RCC 7860 (cell line): Measurements from ENCODE around the gene TP73.
A peak's percentile ranks its signal among the peaks of the same experiment; 100 is the strongest.

ENCODE experiments used
- DNase-seq: peaks from one replicate; pipeline ENCODE4 v3.0.0-alpha.2; 2015; ENCODE audit warnings: low spot score
- FAIRE-seq: peaks from 2 replicates; lab custom pipeline; 2012; peaks lifted over from hg19 to GRCh38; lab: Jason Lieb, UNC

TP73 gene

DNA sequence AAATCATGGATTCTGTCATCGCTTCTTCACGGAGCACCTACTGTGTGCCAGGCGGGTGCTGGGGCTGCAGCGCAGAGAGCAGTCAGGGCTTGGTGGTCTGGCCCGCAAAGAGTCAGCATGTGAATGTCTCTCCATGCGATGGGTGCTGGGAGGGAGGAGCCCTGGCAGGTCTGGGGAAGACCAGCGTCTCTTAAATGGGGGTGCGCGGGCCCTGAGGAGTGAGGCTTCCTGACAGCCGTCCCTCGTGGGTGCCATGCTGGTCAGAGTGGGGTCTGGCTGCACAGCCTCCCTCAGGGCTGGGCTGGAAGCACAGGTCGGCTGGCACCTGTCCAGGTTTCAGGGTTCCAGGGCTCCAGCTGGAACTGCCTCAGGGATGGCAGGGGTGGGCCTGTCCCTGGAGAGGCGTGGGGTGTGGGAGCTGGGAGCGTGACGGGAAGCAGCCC lies 18.5 kb downstream of the TP73 start:
- no peak for DNase-seq

DNA sequence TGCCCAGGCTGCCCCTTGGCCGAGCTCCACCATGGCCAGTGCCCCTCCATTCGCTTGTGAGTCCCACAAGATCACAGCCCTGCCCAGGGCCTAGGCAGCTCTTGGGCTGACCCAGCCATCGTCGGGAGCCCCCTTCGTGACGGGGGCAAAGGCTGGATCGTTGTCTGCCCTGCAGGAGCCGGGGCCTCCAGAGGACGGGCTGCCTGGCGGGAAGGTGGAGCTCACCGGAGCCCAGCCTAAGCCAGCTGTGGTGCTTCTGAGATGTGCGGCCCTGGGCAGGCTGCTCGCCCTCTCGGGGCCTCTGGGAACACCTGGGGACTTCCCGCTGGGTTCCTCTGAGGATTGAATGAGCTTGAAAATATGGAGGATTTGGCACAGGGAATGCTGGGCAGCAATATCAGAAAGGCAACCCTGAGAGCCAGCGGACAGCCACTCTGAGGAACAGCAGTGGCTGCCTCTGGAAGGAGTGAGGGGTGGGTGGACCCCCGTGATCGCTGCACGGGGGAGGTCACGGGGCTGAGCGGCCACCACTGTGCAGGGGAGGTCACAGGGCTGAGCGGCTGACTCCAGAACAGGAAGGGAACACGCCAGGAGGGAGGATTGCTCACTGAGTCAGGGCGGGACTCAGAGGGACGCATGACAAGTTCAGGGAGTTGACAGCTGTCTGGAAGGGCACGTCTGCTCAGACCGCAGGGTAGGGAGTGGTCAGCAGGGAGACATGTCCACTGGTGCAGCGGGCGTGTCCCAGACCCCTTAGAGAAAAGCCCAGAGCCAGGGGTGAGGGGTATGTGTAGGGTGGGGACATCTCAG lies 19.3 kb downstream of the TP73 start:
- DNase-seq, result peak; percentile 76
- peak; percentile 16 for FAIRE-seq

More for the DNA sequence above, 18.5 kb downstream of the TP73 start:
- no peak for FAIRE-seq

DNA sequence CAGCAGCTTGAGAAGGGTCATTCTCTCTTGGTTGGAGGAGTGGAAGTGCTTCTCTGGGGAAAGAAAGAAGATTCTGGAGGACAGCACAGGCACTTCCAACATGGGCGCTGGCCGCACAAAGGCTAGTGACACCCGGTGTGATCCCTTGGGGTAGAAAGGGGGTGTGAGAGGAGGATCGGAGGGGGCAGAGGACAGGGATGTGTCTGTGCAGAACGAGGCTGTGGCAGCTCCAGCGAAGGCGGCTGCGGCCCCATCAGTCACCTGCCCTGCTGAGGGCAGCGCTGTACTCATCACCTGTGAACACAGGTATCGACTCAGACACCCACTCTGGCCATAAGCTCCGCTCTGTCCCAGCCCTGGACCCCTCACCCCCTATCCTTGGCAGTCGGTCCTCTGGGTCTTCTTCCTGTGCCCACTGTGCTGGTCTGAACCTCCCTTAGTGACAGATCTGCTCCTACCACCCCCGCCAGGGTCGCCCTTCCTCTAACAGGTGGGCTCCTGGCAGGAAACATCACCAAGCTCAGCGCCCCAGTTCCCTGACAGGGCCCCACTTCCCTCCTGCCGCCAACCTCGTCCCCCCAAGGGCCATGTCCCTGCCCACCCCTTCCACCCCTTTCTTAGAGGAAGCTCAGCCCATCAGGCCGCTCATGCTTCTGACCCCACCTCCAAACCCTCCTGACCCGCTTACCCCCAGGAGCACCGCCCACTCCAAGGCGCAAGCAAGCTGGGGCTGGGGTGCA lies 20.1 kb downstream of the TP73 start:
- no peak for FAIRE-seq
- no peak for DNase-seq

DNA sequence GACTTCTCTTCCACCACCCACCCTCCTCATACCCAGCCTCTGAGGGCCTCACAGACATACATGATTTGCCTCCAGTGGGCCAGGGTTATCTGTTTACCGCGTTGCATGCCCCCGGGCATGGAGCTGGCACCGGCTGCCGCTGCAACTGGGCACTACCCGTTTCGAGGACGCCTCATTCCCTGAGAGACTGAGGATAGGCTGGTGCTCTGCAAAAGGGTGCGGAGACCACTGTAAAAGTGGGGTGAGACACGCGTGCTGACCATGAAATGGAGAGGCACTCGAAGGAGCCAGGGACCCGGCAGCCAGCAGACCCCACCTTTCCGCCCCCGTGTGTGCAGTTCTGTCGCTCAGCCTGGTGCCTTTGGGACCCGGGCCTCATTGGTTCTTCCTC lies 20.6 kb downstream of the TP73 start:
- FAIRE-seq (no peak), DNase-seq (no peak)

DNA sequence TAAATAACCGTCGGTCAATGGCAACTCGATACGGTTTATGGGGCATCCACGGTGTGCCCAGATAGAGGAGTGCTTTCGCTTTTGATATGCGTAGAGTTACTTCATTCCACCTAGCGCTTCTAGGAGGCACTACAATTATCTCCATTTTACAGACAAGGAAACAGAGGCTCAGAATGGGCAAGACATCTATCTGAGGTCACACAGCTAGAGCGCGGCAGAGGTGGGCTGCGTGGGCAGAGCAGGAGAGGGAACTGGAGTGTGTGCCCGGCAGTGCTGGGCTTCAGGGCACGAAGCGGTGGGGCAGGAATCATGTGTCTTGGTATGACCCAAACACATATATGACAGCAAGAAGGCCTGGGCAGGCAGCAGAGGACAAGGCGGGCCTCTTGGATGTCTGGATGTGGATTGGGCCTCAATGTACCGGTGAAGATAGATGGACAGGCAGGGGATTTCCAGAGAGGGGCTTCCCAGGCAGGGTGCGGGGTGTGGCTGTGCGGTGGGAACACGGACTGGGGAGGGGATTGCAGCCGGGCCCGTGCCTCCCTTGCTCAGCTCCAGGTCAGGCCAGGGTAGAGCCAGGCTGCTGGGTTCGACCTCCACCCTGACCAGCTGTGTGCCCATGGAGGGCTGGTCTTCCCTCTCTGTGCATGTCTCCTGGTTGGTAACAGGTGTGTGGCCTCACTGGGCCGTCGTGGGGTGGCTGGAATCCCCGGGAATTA lies 21.2 kb downstream of the TP73 start:
- DNase-seq, result no peak
- no peak for FAIRE-seq

DNA sequence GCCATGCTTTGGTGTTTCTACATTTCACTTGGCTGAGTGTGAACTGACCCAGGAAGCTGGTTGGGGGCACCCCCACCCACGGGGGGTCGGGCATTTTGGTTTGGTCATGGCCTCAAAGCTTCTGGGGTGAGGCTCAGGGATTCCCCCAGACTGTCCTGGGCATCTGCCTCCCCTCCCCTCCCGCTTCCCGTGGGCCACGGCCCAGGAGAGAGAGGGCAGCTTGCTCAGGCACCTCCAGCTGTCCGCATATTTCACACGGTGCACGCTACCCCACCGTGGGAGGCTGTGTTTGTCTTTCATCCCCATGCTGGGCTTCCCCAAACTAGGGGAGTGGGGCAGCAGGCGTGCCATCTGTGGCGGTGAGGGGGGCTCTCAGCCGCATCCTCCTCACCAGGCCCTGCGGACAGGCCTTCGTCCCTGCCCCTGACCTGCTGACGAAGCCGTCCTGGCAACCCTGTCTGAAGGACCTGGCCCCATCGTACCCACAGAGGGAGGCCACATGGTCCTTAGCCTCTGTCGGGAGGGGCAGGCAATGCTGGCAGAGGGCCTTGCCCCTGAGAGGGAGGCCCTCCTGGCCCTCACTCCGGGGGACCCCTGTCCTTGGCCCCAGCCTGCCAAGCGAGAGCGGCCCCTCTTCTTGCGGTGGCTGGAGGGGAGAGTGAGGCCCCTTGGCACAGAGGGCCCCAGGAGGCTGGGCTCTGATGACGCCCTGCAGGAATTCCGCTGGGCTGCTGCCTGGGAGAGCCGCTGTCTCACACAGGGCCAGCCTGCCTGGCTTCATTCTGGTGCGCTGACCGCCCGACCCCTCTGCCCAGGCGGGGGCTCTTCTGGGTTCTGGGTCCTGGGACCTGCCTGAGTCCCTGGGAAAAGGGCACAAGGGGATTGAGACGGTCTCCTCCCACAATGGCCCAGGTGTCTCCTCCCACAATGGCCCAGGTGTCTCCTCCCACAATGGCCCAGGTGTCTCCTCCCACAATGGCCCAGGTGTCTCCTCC lies 22.1 kb downstream of the TP73 start:
- FAIRE-seq (no peak), DNase-seq (no peak)

DNA sequence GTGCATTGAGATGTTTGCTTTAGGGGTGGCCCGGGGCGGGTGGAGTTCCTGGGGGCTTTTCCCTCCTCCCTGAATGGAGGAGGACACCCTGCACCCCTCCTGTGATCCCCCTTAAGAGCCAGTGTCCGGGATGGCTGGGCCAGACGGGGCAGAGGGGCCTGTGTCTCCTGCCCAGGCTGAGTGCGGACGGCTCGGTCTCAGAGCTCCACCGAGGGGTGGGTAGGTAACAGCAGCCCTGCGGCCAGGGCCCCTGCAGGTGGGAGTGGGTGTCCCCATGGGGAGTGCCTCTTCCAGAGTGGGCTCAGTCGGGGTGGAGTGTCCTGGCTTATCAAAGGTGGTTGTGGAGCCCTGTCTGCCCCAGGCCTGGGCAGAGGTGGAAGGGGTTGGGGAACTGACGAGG lies 23.1 kb downstream of the TP73 start:
- no peak for DNase-seq
- FAIRE-seq, result no peak

DNA sequence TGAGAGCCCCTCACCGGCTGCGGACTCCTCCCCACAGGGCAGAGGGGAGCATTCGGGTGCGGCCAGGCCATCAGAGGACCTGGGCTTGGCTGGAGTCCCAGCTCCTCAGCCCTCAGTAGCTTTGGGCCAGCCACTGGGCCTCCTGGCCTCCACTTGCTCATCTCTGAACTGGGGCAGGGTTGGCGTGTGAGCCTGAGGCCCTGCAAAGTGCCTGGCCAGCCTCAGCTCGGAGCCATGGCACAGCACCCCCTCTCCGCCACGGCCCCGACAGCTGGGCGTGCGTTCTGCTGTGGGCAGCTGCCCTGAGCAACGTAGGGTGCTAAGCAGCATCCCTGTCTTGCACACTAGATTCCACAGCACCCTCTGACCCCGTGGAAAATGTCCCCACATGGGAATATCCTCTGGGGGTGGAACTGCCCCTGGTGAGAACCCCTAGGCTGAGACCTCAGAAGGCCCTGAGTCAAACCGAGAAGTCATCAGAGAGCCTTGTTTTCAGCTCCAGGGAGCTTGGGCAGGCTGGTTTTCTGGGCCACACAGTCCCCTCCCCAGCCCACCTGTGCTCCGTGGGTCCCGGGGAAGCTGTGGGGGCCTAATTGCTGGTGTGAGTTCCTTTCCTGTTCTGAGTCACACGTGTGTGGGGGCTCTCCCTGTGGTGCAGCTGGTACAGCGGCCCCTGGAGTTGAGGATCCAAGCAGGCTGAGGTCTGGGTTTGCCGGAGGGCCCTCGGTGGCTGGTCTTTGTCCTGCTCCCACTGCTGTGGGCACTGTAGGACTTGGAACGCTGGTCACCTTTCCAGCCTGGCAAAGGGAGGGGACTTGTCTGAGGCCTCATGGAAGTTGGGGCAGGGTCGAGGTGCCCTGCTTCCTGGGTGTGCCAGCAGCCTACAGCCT lies 24.5 kb downstream of the TP73 start:
- FAIRE-seq, result no peak
- no peak for DNase-seq

DNA sequence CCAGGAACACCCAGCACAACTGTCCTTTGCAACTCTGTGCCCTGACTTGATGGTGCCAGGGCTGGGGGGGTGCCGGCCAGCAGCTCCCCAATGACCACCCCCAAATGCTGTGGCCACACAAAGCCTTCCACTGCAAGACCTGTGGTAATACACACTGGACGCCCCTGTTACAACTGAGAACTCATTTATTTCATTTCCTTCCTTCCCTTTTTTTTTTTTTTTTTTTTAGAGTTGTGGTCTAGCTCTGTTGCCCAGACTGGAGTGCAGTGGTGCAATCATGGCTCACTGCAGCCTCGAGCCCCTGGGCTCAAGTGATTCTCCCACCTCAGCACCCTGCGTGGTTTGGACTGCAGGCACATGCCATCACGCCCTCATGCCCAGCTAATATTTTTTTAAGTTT lies 25.2 kb downstream of the TP73 start:
- FAIRE-seq (no peak), DNase-seq (no peak)

DNA sequence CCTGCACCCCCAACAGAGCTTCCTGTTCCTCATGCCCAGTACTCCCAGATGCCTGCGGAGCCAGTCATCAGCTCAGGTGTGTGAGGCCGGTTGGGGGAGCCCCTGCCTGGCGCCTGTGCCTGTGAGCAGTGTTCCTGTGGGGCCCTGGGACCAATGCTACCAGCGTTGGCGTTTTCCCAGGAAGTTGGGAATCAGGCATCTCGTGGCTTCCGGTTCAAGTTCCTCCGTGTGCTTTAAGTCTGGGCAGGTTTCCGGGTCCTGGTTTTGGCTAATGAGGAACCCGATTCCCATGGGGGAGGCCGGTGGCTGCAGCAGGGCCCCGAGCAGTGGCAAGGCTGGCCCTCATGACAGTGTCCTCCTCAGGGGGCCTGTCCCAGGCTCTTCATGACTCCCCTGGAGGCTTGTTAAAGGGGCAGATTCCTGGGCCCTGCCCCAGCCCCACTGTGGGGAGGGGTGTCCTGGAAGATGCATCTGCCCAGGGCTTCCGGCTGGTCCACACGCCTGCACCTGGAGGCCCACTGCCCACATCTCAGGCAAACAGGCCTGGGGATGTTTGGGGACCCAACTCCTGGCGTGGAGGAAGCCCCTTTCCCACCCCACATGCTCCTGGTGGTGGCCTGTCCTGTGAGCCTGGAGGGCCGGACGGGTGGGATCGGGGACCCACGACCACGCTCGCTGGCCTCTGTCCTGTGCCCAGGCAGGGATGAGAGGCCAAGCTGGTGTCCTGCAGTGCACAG lies 26.2 kb downstream of the TP73 start:
- DNase-seq (no peak), FAIRE-seq (no peak)

DNA sequence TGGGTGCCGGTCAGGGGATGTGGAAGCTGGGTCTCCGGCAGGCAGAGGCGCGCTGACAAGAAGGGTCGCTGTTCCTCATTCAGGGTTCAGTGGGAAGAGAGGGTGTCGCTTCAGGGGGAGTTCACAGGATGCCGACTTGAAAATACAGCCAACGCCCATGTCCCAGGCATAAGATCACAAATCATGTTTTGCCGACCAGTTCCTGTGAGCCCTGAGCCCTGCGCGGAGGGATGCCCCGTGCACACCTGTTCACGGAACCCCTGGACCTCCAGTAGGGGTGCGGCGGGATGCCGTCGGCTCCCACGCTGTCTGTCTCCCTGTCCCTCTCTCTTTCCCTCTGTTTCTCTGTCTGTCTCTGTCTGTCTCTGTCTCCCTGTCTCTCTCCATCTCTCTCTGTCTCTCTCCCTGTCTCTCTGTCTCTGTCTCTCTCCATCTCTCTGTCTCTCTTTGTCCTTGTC lies 26.8 kb downstream of the TP73 start:
- DNase-seq (no peak), FAIRE-seq (no peak)

DNA sequence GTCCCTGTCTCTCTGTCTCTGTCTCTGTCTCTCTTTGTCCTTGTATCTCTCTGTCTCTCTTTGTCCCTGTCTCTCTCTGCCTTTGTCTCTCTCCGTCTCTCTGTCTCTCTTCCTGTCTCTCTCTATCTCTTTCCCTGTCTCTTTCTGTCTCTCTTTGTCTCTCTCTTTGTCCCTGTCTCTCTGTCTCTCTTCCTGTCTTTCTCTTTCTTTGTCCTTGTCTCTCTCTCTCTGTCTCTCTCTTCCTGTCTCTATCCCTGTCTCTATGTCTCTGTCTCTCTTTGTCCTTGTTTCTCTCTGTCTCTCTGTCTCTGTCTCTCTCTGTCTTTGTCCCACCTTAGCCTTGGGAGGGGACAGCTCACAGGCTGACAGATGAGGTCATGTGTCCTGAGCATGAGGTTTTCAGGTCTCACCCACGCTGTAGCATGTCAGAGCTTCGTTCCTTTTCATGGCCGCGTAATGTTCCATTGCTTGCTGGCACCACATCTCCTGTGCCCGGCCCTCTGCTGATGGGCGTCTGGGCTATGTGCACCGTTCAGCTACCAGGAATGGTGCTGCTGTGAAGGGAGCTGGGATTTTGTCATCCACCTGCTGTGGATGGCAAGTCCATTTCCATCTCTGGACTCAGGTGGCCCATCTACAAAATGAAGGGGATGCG lies 27.6 kb downstream of the TP73 start:
- FAIRE-seq, result no peak
- DNase-seq, result no peak

DNA sequence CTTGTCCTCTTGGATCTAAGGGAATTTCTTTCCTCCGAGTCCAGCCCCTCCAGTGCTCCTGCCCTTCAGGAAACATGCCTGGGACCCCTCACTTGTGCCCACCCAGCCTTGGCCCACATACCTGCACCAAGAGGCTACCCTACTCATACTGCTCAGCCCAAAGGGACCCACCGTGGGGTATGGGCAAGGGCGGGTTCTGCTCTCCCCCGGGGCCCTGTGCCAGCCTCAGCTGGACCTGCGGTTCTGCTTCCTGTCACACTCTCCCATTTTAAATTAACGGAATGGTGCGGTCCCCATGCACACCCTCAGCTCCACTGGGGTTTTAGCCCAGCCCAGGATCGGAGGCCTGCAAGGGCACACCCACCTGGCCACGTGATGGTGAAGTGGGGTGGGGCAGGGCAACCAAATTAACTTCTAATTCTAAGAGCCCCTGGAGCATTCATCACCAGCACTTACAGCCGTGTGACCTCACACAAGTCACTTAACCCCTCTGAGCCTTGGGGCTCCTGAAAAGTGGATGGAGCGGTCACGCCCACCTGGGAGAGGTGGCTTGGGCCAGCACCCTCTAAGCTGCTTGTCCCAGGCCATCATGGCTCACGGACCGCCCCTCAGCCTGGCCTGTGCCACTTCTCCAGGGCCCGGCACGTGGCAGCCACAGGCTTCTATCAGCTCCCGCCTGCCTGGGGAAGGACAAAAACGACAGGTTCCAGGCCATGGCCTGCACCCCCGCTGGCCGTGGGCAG lies 28.3 kb downstream of the TP73 start:
- DNase-seq (no peak), FAIRE-seq (no peak)

DNA sequence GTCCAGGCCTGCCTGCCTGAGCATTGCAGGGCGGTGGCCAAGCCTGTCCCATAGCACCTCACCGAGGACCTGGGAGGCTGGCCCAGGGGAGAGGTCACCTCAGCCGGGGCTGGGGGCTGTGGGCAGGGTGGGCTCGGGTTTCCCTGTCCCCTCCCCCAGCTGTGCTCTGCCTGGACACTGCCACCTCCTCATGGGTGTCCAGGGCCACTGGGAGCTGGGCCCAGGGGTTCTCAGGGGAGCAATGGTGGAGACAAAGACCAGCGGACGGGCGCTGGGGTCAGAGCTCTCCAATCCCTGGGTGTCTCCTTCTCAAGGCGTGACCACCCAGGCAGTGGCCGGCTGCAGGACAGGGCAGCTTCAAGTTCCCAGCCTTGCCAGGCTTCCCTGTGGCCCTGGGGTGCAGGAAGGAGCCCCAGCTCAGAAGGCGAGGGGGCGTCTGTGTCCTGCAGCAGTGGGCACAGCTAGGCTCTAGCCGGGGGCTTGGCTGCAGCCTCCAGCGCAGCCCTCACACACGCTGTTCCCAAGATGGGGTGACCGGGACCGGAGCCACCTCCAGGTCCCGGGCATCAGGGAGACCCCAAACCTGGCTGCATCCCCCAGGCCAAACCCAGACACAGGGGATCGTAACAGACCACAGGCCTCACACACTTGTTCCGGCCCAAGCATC lies 29.0 kb downstream of the TP73 start:
- no peak for FAIRE-seq
- no peak for DNase-seq

DNA sequence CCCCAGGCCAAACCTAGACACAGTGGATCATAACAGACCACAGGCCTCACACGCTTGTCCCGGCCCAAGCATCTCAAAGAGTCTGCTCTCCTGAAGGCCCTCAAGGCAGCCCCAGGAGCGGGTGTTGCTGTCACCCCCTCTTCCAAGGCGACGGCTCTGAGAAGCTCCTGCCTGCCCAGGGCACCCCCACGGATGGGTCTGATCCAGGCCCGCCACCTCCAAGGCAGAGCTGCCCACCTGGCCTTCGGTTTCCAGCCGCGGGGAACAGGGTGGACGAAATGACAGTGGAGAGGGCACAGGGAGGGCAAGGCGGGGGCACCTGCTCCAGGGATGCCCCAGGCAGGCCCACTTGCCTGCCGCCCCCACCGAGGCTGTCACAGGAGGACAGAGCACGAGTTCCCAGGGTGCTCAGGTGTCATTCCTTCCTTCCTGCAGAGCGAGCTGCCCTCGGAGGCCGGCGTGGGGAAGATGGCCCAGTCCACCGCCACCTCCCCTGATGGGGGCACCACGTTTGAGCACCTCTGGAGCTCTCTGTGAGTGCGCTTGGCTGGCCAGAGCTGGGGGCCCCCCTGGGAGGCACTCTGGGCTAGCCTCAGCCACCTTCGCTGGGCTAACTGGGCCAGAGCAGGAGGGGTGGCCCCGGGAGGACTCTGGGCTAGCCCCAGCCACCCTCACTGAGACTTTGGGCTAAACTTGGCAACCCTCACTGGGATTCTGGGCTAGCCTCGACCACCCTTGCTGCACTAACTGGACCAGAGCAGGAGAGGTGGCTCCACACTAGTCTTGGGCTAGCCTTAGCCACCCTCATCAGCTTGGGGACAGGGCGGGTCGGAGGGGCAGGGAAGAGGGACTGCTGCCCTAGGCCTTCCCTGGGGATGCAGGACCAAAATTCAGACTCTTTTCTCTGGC lies 29.8 kb downstream of the TP73 start:
- DNase-seq, result no peak
- no peak for FAIRE-seq

DNA sequence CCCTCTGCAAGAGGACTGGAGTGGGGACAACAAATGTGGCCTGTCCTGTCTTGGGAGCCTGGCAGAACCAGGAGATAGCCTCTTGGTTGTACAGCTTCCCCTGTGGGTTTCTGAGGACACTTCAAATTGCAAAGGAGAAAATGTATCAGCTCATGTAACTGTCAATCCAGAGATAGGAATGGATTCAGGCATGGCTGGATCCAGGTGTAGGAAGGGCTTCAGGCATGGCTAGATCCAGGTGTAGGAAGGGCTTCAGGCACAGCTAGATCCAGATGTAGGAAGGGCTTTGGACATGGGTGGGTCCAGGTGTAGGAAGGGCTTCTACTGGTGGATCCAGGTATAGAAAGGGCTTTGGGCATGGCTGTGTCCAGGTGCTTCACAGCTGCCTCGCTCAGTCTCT lies 30.9 kb downstream of the TP73 start:
- no peak for FAIRE-seq
- no peak for DNase-seq
